Lung (tissue), 12 donors: ENCODE results near the gene TMEM131. TPM values are rescaled to one million over a fixed set of nuclear protein-coding genes. Genes with fewer than 3 reads are reported as not detected.

Source experiments
- ATAC-seq: fragments of 200-7000 bp; cut with Tn5 transposase; one replicate; pipeline ENCODE4 v1.9.1; 2020; ENCODE audit warnings: moderate number of reproducible peaks; ENCODE audit not compliant: insufficient read depth, low FRiP score
- DNase-seq, 3 donors: peaks; one replicate each; pipeline ENCODE4 v3.0.0-alpha.2; 2013 to 2017
- H3K27ac ChIP-seq, 2 donors: one replicate each; pipeline ENCODE4 v1.5.1; 2013; ENCODE audit warnings: mild to moderate bottlenecking in 2 of 2, moderate library complexity in 2 of 2, control low read depth in 1 of 2, inconsistent platforms in 1 of 2, low read depth in 1 of 2, low read length in 1 of 2
- H3K27me3 ChIP-seq, 3 donors: one replicate each; pipeline ENCODE4 v1.5.1; 2013; ENCODE audit warnings: low read length in 2 of 3; ENCODE audit not compliant: control insufficient read depth in 3 of 3, insufficient read depth in 3 of 3
- H3K36me3 ChIP-seq, 4 donors: one replicate each; pipeline ENCODE4 v1.5.1; 2013; ENCODE audit warnings: low read length in 4 of 4, mild to moderate bottlenecking in 1 of 4, moderate library complexity in 1 of 4; ENCODE audit not compliant: control insufficient read depth in 4 of 4, insufficient read depth in 4 of 4
- H3K4me1 ChIP-seq, 5 donors: one replicate each; pipeline ENCODE4 v1.5.1; 2013; ENCODE audit warnings: low read length in 5 of 5, mild to moderate bottlenecking in 2 of 5, moderate library complexity in 1 of 5; ENCODE audit not compliant: control insufficient read depth in 5 of 5, insufficient read depth in 5 of 5
- H3K4me3 ChIP-seq: one replicate; pipeline ENCODE4 v1.5.1; 2013; ENCODE audit warnings: mild to moderate bottlenecking, control low read depth, moderate library complexity
- H3K9ac ChIP-seq, 2 donors: one replicate each; pipeline ENCODE4 v1.5.1; 2013; ENCODE audit warnings: low read length in 2 of 2, control low read depth in 1 of 2; ENCODE audit not compliant: insufficient read depth in 1 of 2
- H3K9me3 ChIP-seq, 4 donors: one replicate each; pipeline ENCODE4 v1.5.1; 2013; ENCODE audit warnings: low read length in 3 of 4, mild to moderate bottlenecking in 1 of 4, moderate library complexity in 1 of 4; ENCODE audit not compliant: control insufficient read depth in 4 of 4, insufficient read depth in 3 of 4
- WGBS, 2 donors: extraction: QIAGEN DNeasy Blood & Tissue Kit; methylation state at CpG; one replicate each; pipeline ENCODE4 v1.1.7; 2013; 5-methylcytosine and 5-hydroxymethylcytosine counted together
- polyA plus RNA-seq, 2 donors: library from polyadenylated mRNA; stranded (reverse); fragments of 200-250 nt; gene quantifications; one replicate each; pipeline ENCODE4 v1.2.1, GENCODE V29; 2013
- total RNA-seq, 2 donors: library from RNA; depleted of rRNA in 1 of 2; stranded (reverse); fragments of >200 nt in 1 of 2; gene quantifications; one replicate each; pipeline ENCODE4 v1.2.1, GENCODE V29; 2014 to 2021
- TF ChIP-seq, protein P1 (sequence below): IDR thresholded peaks from 2 replicates; pipeline ENCODE4 v1.5.1; 2012; ENCODE audit warnings: mild to moderate bottlenecking; ENCODE audit errors: control extremely low read depth, extremely low read depth
- donor health status: control.
- donor health status: control.
- donor health status: Bipolar disorder and iron deficiency.
- donor health status: healthy.
- donor health status: DM: yes; HTN: yes; CAD: no.

Gene TMEM131
- total and polyA plus RNA-seq, 4 donors, result 9.3 to 54.0 (median 23.7) TPM

DNA sequence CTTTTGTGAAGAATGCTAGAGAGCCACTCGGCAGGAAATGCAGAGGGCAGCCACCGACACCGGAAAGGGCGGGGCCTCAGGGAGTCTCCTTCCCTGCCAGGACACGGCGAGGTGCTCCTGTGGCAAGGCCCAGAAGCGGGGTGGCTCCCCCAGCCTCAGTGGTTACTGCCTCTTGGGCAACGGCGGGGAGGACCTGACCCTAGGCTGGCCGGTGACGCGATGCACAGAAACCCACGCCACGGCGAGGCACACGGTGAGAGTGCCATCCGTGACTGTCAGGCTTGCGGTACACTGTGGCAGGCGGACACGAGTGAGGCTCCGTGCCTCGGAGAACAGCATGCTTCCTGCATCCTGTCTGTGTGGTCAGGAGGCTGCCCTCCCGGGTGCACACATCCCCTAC is 234.6 kb downstream of the TMEM131 start:
- WGBS, 2 donors, result 67 to 73% methylated on average over 22 to 23 of the region's 23 CpGs
- TF ChIP-seq, protein P1, sequence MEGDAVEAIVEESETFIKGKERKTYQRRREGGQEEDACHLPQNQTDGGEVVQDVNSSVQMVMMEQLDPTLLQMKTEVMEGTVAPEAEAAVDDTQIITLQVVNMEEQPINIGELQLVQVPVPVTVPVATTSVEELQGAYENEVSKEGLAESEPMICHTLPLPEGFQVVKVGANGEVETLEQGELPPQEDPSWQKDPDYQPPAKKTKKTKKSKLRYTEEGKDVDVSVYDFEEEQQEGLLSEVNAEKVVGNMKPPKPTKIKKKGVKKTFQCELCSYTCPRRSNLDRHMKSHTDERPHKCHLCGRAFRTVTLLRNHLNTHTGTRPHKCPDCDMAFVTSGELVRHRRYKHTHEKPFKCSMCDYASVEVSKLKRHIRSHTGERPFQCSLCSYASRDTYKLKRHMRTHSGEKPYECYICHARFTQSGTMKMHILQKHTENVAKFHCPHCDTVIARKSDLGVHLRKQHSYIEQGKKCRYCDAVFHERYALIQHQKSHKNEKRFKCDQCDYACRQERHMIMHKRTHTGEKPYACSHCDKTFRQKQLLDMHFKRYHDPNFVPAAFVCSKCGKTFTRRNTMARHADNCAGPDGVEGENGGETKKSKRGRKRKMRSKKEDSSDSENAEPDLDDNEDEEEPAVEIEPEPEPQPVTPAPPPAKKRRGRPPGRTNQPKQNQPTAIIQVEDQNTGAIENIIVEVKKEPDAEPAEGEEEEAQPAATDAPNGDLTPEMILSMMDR, result no peak
- H3K9me3 ChIP-seq, result no peaks in the 10 kb centered on the region
- no peak overlapping the region for H3K4me3 ChIP-seq
- H3K4me1 ChIP-seq, result peaks cover 0 to 8% (median 0%) of the 10 kb centered on the region in 5 donors
- H3K36me3 ChIP-seq, result peaks cover 28 to 73% (median 43%) of the 10 kb centered on the region in 4 donors
- no peak overlapping the region for H3K9ac ChIP-seq
- no peak for DNase-seq
- ATAC-seq, result no peak
- H3K27ac ChIP-seq, result no peak overlapping the region
- H3K27me3 ChIP-seq, result no peaks in the 10 kb centered on the region

DNA sequence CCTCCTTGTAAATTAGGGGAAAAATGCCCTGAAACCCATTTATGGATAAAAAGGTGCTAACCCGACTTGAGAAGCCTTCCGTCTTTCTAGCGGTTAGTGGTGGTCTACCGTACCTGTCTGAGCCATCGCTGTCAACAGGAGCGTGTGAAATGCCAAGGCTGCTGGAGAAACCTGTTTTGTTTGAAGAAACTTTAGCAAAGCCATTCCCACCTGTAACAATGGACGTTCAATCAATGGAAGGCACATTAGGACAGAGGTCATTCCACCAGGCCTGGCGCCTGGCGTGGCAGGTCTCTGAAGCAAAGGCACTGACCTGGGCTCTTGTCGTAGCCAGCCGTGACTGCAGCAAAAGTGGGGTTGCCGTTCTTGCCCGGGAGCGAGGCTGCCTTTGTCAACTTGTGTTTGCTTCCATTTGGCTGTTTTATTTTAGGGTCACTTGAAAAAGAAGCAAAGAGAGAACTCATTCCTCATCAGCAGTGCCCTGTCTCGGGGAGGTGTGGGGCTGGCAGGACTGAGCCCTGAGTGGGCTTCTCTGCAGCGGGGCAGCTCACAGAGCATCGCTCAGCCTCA is 235.2 kb downstream of the TMEM131 start:
- no peak overlapping the region for H3K27ac ChIP-seq

GRCh38 chr2:97759727-97760407 is 235.9 kb downstream of the TMEM131 start:
- Histone ChIP-seq H3K4me3 (no peak overlapping the region), H3K36me3 (peaks cover 26 to 74% (median 42%) of the 10 kb centered on the region in 4 donors), H3K4me1 (peaks cover 0 to 4% (median 0%) of the 10 kb centered on the region in 5 donors), H3K27me3 (no peaks in the 10 kb centered on the region), H3K9me3 (no peaks in the 10 kb centered on the region), H3K9ac (no peak overlapping the region), H3K27ac (no peak overlapping the region)
- DNase-seq, result no peak
- TF ChIP-seq, protein P1, result no peak
- 91 to 94% methylated on average over 9 of the region's 9 CpGs for WGBS, 2 donors
- ATAC-seq, result no peak

More for the DNA sequence above, 235.2 kb downstream of the TMEM131 start:
- TF ChIP-seq, protein P1, result no peak
- peaks cover 26 to 75% (median 46%) of the 10 kb centered on the region in 4 donors for H3K36me3 ChIP-seq
- H3K4me3 ChIP-seq, result no peak overlapping the region
- WGBS, 2 donors, result 95 to 97% methylated on average over 17 of the region's 17 CpGs
- H3K9ac ChIP-seq, result no peak overlapping the region
- H3K9me3 ChIP-seq, result no peaks in the 10 kb centered on the region
- no peak for ATAC-seq
- no peak for DNase-seq
- H3K27me3 ChIP-seq, result no peaks in the 10 kb centered on the region
- H3K4me1 ChIP-seq, result peaks cover 0 to 3% (median 0%) of the 10 kb centered on the region in 5 donors
